VCaP (cell line): Measurements from ENCODE around the gene MGAT5B.

Experiments used
- H3K27ac ChIP-seq: fragments of 450-650 bp; 2 replicates; pipeline ENCODE4 v1.5.1; 2017
- TF ChIP-seq, protein P1 (sequence below): fragments of 450-650 bp; conservative IDR thresholded peaks from 2 replicates; pipeline ENCODE4 v1.5.1; 2017; ENCODE audit warnings: mild to moderate bottlenecking, moderate library complexity

The MGAT5B gene

GRCh38 chr17:76852843-76853242 is 15.4 kb upstream of the MGAT5B start:
- no peak overlapping the region for H3K27ac ChIP-seq
- TF ChIP-seq, protein P1, sequence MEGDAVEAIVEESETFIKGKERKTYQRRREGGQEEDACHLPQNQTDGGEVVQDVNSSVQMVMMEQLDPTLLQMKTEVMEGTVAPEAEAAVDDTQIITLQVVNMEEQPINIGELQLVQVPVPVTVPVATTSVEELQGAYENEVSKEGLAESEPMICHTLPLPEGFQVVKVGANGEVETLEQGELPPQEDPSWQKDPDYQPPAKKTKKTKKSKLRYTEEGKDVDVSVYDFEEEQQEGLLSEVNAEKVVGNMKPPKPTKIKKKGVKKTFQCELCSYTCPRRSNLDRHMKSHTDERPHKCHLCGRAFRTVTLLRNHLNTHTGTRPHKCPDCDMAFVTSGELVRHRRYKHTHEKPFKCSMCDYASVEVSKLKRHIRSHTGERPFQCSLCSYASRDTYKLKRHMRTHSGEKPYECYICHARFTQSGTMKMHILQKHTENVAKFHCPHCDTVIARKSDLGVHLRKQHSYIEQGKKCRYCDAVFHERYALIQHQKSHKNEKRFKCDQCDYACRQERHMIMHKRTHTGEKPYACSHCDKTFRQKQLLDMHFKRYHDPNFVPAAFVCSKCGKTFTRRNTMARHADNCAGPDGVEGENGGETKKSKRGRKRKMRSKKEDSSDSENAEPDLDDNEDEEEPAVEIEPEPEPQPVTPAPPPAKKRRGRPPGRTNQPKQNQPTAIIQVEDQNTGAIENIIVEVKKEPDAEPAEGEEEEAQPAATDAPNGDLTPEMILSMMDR, result no peak

DNA sequence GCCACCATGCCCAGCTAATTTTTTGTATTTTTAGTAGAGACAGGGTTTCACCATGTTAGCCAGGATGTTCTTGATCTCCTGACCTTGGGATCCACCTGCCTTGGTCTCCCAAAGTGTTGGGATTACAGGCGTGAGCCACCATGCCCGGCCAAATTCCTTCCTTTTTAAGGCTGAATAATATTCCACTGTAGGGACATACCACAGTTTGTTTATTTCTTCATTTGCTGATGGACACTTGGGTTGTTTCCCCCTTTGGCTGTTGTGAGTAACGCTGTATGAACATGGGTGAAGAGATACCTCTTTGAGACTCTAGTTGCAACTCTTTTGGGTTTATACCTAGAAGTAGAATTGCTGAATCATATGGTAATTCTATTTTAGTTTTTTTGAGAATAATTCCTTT is 13.1 kb upstream of the MGAT5B start:
- TF ChIP-seq, protein P1, result no peak

GRCh38 chr17:76862079-76862478 is 6.1 kb upstream of the MGAT5B start:
- TF ChIP-seq, protein P1, result no peak
- no peak overlapping the region for H3K27ac ChIP-seq

More for the DNA sequence above, 13.1 kb upstream of the MGAT5B start:
- H3K27ac ChIP-seq, result no peak overlapping the region

DNA sequence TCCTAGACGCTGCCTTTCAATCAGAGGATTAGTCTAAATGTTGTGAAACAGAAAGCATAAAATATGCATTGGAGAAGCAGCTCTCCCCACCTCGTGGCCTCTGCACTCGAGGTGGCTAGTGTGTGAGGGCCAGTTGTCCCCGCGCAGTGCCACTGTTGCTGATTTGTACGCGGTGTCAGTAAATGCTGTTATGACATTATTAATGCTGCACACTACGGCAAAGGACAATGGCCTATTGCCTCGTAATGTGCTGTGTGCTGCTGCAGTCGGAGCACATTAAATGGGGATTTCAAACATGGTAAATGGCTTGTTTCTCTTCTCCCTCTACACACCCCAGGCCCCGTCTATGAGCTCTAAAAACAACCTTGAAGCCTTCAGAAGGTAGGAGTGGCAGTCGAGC is 5.7 kb upstream of the MGAT5B start:
- H3K27ac ChIP-seq, result no peak overlapping the region
- TF ChIP-seq, protein P1, result no peak

DNA sequence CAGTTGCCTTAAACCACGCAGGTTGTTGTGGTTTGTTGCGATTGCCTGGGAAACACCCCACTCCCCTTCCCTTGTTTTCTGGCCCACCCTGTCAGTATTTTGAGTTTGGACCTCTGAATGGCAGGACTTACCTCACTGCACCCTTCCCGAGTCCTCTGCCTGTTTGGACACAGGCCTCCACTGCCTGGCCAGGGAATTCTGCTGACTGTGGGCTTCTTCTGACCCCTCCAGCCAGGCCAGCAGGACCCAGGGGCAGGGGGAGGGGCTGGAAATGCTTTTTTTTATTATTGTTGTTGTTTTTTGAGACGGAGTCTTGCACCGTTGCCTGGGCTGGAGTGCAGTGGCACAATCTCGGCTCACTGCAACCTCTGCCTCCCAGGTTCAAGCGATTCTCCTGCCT is 4.2 kb upstream of the MGAT5B start:
- TF ChIP-seq, protein P1, result no peak
- H3K27ac ChIP-seq, result no peak overlapping the region

DNA sequence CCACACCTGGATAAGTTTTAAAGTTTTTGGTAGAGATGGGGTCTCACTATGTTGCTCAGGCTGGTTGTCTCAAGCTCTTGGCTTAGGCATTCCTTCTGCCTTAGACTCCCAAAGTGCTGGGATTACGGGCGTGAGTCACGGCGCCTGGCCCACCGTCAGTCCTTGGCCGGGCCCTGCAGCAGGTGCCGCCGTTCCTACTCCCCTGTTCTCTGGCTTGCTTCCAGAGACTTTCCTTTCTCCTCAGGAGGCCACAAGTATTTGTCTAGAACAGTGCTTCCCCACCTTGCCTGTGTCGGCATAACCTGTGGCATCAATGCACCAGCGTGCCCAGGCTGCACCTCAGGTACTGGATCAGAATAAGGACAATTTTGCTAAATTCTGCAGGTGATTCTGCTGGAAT is 3.0 kb upstream of the MGAT5B start:
- TF ChIP-seq, protein P1, result no peak
- peak overlapping the region; percentile 78; the same call in 1 of the 2 replicates for H3K27ac ChIP-seq

DNA sequence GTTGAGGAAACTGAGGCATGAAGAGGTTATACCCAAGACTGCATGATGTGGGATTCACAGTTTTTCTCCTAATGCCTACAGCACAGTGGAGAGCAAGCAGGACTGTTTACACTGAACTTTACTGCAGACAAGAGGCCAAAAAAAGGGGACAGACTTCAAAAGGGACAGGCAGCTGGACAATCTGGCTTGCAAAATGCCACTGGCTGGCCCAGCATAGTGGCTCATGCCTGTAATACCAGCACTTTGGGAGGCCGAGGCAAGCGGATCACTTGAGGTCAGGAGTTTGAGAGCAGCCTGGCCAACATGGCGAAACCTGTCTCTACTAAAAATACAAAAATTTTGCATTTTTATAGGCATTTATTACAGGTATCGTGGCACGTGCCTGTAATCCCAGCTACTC is 2.0 kb upstream of the MGAT5B start:
- TF ChIP-seq, protein P1, result no peak

More for the DNA sequence above, 2.0 kb upstream of the MGAT5B start:
- H3K27ac ChIP-seq, result peak overlapping the region; percentile 78; the same call in 1 of the 2 replicates
